SK-N-SH (cell line): ENCODE measurements around the gene GNPAT.

Source experiments
- CTCF ChIP-seq: fragments of 200-600 bp; sonication (generic); IDR thresholded peaks from 2 replicates; pipeline ENCODE4 v1.6.1; 2017; ENCODE audit warnings: antibody characterized with exemption, mild to moderate bottlenecking, moderate library complexity
- EZH2phosphoT487 ChIP-seq: fragments of 200-600 bp; sonication (generic); IDR thresholded peaks from 2 replicates; pipeline ENCODE4 v1.6.1; 2017; ENCODE audit warnings: low read depth, mixed run types, mild to moderate bottlenecking, antibody characterized with exemption, moderate library complexity, borderline replicate concordance
- GATA2 ChIP-seq: sonication (generic); formaldehyde crosslinking; IDR thresholded peaks from 2 replicates; pipeline ENCODE4 v1.5.0; 2020; ENCODE audit warnings: mild to moderate bottlenecking, missing genetic modification reagents
- POLR2AphosphoS5 ChIP-seq: IDR thresholded peaks from 2 replicates; pipeline ENCODE4 v1.6.1; 2012; ENCODE audit warnings: low read depth, low read length
- REST ChIP-seq: IDR thresholded peaks from 2 replicates; pipeline ENCODE4 v1.6.1; 2012; ENCODE audit warnings: mild to moderate bottlenecking, low read depth, low read length, moderate library complexity
- USF1 ChIP-seq: IDR thresholded peaks from 2 replicates; pipeline ENCODE4 v1.4.0; 2012; ENCODE audit warnings: low read depth, borderline replicate concordance
- USF2 ChIP-seq: fragments of 150-350 bp; IDR thresholded peaks from 2 replicates; pipeline ENCODE4 v1.6.1; 2017; ENCODE audit warnings: antibody characterized with exemption, low read length, low read depth, borderline replicate concordance

- no peak for TF ChIP-seq POLR2AphosphoS5
- TF ChIP-seq CTCF: no peak
- no peak for TF ChIP-seq EZH2phosphoT487
- no peak for TF ChIP-seq REST
- no peak for TF ChIP-seq USF2
- no peak for TF ChIP-seq GATA2
- no peak for TF ChIP-seq USF1
Measured at GRCh38 chr1:231326248-231326647, 85.2 kb downstream of the GNPAT start.
